ENCODE measurements around the gene NHEJ1. TPM values are rescaled to one million over a fixed set of nuclear protein-coding genes. Genes with fewer than 3 reads are reported as not detected.

The NHEJ1 gene
- polyA plus RNA-seq, 3 donors = 12.6 to 20.9 (median 20.3) TPM

DNA sequence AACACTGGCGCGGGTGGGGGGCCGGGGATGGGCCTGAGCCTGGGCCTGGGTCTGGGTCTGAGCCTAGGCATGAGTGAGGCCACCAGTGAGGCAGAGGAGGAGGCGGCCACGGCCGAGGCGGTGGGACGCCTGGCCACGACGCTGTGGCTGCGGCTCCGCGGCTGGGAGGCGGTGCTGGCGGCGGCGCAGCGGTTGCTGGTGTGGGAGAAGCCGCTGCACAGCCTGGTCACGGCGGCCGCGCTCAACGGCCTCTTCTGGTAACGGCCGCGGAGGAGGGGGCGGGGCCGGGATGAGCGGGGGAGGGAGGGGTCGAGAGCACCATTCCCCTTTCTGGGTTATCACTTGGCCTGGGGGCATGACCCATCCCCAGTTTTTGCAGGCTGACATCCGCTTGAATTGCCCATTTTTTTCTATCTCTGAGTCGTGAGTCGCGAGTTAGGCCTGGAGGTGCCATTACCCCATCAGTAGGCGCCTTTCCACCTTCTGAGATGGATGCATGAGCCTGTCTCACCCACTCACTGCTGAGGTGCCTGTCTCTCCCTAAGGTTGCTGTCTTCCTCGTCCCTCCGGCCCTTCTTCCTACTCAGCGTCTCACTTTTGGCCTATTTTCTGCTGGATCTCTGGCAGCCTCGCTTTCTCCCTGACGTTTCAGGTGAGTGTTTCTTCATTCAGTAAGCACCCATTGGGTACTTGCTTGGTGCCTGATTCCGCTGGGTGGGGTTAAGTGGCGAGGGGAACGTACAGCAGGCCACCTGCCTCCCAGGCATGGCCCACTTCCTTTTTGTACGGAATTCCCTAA is 18.0 kb upstream of the NHEJ1 start:
- Histone ChIP-seq H3K9me3 (replicated peaks in 1 of 2; ENCODE audit: control insufficient read depth in 1 of 2, insufficient read depth in 1 of 2, low read length in 2 of 2) (no peaks in the 10 kb centered on the region), H4K20me1 (ENCODE audit: insufficient read depth, low read length) (peaks cover 69% of the 10 kb centered on the region), H3K79me2 (ENCODE audit: insufficient read depth, low read length) (peaks cover 61% of the 10 kb centered on the region), H2AFZ (ENCODE audit: insufficient read depth, low read depth, low read length, poor library complexity, severe bottlenecking) (peak overlapping the region; percentile 79), H3K27me3 (ENCODE audit: control insufficient read depth in 2 of 2, insufficient read depth in 2 of 2, low read length in 2 of 2) (no peaks in the 10 kb centered on the region), H3K9ac (ENCODE audit: insufficient read depth, low read length, poor library complexity, severe bottlenecking) (peak overlapping the region; percentile 96), H3K4me1 (ENCODE audit: control insufficient read depth in 1 of 2, insufficient read depth in 2 of 2, low read length in 2 of 2) (peaks cover 50 to 79% of the 10 kb centered on the region in 2 donors), H3K36me3 (replicated peaks in 1 of 2; ENCODE audit: control insufficient read depth in 1 of 2, insufficient read depth in 2 of 2, low read length in 2 of 2) (peaks cover 55 to 65% of the 10 kb centered on the region in 2 donors), H3K27ac (ENCODE audit: low read depth in 1 of 2, low read length in 2 of 2) (peak overlapping the region in 1 of 2 donors; percentile 99), H3K4me2 (replicated peaks; ENCODE audit: extremely low read depth, low read length, poor library complexity, severe bottlenecking) (peak overlapping the region; percentile 98), H3K4me3 (replicated peaks in 1 of 3; ENCODE audit: low read depth in 2 of 3, low read length in 3 of 3) (peak overlapping the region; percentile 45 to 95 (median 92))
- DNase-seq = peak in 1 of 3 donors; percentile 12
- peaks cover 52 to 62% of the 10 kb centered on the region in 2 donors for H3K36me3 Mint-ChIP-seq
- peak overlapping the region; percentile 57 to 91 (median 80) for H3K27ac Mint-ChIP-seq
- peaks cover 0 to 2% (median 0%) of the 10 kb centered on the region in 7 donors for H3K9me3 Mint-ChIP-seq
- H3K4me3 Mint-ChIP-seq = peak overlapping the region; percentile 86 to 95
- H3K4me1 Mint-ChIP-seq = peaks cover 68% of the 10 kb centered on the region
- WGBS (ENCODE audit: insufficient coverage) = under 1% methylated on average over 29 of the region's 45 CpGs
- TF ChIP-seq CTCF (IDR thresholded peaks at IDR 0.05) = peak; percentile 55
- peaks cover 0 to 3% (median 0%) of the 10 kb centered on the region in 3 donors for H3K27me3 Mint-ChIP-seq (ENCODE audit: low read depth in 3 of 3)
- intact Hi-C loops (cut with micrococcal nuclease) = loop anchor here (1.0 to 10.0 kb wide), 6 partner anchors 28 to 426 kb away; partner anchors contain the start of genes ABCB6 (in 1 of the 2), GLB1L (in 1 of the 2), STK16 (in 1 of the 2) and TUBA4A (in 1 of the 2)

DNA sequence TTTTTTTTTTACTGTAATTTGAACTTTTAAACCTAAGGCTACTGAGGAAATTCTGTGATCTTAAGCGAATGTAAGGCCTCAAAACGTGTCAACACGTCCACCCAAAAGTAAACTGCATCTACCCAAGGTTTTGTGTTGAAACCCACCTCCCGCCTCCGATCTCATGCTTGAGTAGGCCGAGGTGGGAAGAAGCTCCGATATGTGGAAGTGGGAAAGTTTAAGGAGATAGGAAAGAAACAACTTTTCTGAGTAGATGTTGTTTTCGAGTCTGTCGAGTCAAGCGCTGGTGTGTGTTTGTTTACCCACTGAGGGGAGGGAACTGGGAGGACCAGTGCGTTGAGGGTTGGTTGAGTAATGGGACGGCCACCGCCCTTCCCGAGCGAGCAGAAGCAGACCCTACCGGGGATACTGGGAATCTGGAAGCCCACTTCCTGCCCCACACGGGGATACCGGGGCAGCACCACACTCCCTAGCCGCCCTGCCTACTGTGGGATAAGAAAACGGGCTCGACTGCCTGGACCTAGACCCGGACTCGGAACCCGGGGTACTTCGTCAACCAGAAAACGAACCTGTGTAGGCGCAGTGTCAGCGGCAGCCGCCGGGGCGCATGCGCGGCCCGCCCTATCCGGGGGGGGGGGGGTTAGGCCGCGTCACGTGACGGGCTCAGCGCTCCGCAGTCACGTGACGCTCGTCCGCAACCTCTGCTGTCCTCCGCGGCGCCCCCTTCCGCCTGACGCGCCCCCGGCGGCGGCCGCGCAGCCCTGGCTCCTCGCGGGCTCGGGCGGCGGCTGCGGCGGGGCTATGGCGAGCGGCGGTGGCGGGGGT is 17.1 kb upstream of the NHEJ1 start, which contains the start of gene RETREG2:
Gene RETREG2 (plus strand): TSS at position 724 of the 825 bp plus-strand sequence. CDS start 78 bp downstream, at position 802.
- Mint-ChIP-seq H3K27me3 (ENCODE audit: low read depth in 3 of 3) (peaks cover 0 to 3% (median 2%) of the 10 kb centered on the region in 3 donors), H3K36me3 (peaks cover 50 to 62% of the 10 kb centered on the region in 2 donors), H3K27ac (peak within 1 kb of the TSS; percentile 98 to 100 (median 99)), H3K9me3 (peaks cover 0 to 2% (median 0%) of the 10 kb centered on the region in 7 donors), H3K4me3 (peak within 1 kb of the TSS; percentile 86 to 95), H3K4me1 (peaks cover 68% of the 10 kb centered on the region)
- Histone ChIP-seq H3K79me2 (ENCODE audit: insufficient read depth, low read length) (peaks cover 61% of the 10 kb centered on the region), H3K4me1 (ENCODE audit: control insufficient read depth in 1 of 2, insufficient read depth in 2 of 2, low read length in 2 of 2) (peaks cover 48 to 77% of the 10 kb centered on the region in 2 donors), H3K27me3 (ENCODE audit: control insufficient read depth in 2 of 2, insufficient read depth in 2 of 2, low read length in 2 of 2) (no peaks in the 10 kb centered on the region), H3K4me3 (replicated peaks in 1 of 3; ENCODE audit: low read depth in 2 of 3, low read length in 3 of 3) (peak within 1 kb of the TSS; percentile 76 to 95 (median 92)), H3K36me3 (replicated peaks in 1 of 2; ENCODE audit: control insufficient read depth in 1 of 2, insufficient read depth in 2 of 2, low read length in 2 of 2) (peaks cover 55 to 65% of the 10 kb centered on the region in 2 donors), H3K4me2 (replicated peaks; ENCODE audit: extremely low read depth, low read length, poor library complexity, severe bottlenecking) (peak within 1 kb of the TSS; percentile 98), H3K9me3 (replicated peaks in 1 of 2; ENCODE audit: control insufficient read depth in 1 of 2, insufficient read depth in 1 of 2, low read length in 2 of 2) (no peaks in the 10 kb centered on the region), H3K9ac (ENCODE audit: insufficient read depth, low read length, poor library complexity, severe bottlenecking) (peak within 1 kb of the TSS; percentile 96), H3K27ac (ENCODE audit: low read depth in 1 of 2, low read length in 2 of 2) (peak within 1 kb of the TSS; percentile 99), H4K20me1 (ENCODE audit: insufficient read depth, low read length) (peaks cover 70% of the 10 kb centered on the region), H2AFZ (ENCODE audit: insufficient read depth, low read depth, low read length, poor library complexity, severe bottlenecking) (peak within 1 kb of the TSS; percentile 85)
- no peak for TF ChIP-seq CTCF (IDR thresholded peaks at IDR 0.05)
- WGBS (ENCODE audit: insufficient coverage) = 0% methylated on average over 47 of the region's 67 CpGs
- intact Hi-C loops (cut with micrococcal nuclease) = loop anchor here (1.0 to 10.0 kb wide), 7 partner anchors 29 to 427 kb away; partner anchors contain the start of genes ABCB6 (in 1 of the 2), GLB1L (in 1 of the 2), STK16 (in 1 of the 2) and TUBA4A (in 1 of the 2)
- peak; percentile 92 to 95 (median 94) for DNase-seq
